AG09319 (cell line): Measurements from ENCODE around the gene ID3.
A peak's percentile ranks its signal among the peaks of the same experiment; 100 is the strongest.
"Not testable (repeated sequence)": the region's sequence is repeated elsewhere in the genome, so short reads cannot be mapped to it uniquely, and the experiment has no call there.

ENCODE experiments used
- DNase-seq: peaks from one replicate; pipeline ENCODE4 v3.0.0-alpha.2; 2010; ENCODE audit warnings: low read depth; ENCODE audit errors: extremely low read depth
- TF ChIP-seq, protein P1 (sequence below): IDR thresholded peaks from 2 replicates; pipeline ENCODE4 v1.5.1; 2011; ENCODE audit warnings: low read depth, mild to moderate bottlenecking, inconsistent platforms, low read length, moderate library complexity

The ID3 gene

GRCh38 chr1:23545851-23546250 is 13.4 kb downstream of the ID3 start:
- TF ChIP-seq, protein P1, sequence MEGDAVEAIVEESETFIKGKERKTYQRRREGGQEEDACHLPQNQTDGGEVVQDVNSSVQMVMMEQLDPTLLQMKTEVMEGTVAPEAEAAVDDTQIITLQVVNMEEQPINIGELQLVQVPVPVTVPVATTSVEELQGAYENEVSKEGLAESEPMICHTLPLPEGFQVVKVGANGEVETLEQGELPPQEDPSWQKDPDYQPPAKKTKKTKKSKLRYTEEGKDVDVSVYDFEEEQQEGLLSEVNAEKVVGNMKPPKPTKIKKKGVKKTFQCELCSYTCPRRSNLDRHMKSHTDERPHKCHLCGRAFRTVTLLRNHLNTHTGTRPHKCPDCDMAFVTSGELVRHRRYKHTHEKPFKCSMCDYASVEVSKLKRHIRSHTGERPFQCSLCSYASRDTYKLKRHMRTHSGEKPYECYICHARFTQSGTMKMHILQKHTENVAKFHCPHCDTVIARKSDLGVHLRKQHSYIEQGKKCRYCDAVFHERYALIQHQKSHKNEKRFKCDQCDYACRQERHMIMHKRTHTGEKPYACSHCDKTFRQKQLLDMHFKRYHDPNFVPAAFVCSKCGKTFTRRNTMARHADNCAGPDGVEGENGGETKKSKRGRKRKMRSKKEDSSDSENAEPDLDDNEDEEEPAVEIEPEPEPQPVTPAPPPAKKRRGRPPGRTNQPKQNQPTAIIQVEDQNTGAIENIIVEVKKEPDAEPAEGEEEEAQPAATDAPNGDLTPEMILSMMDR, result no peak
- DNase-seq, result no peak

GRCh38 chr1:23544444-23545389 is 14.6 kb downstream of the ID3 start:
- no peak for DNase-seq
- TF ChIP-seq, protein P1, result peak; percentile 85

DNA sequence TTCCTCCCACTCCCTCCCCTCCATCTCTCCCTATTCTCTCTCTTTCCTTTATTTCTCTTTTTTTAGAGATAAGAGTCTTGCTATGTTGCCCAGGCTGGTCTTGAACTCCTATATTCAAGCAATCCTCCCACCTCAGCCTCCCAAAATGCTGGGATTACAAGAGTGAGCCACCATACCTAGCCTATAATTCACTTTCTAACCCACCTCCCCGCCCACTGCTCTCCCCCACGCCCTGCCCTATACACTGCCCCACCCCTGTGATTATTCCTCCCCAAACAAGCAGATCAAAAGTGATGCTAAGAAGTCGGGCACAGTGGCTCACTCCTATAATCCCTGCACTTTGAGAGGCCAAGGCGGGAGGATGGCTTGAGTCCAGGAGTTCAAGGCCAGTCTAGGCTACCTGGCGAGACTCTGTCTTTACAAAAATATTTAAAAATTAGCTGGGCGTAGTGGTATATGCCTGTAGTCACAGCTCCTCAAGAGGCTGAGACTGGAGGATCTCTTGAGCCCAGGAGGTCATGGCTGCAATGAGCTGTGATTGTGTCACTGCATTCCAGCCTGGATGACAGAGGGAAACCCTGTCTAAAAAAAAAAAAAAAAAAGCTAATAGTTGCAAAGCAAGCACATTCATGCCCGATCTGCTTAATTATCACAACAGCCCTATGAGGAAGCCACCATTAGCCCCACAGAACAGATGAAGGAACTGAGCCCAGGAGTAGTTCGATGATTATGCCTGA is 15.4 kb downstream of the ID3 start:
- DNase-seq, result no peak
- TF ChIP-seq, protein P1, result no peak

DNA sequence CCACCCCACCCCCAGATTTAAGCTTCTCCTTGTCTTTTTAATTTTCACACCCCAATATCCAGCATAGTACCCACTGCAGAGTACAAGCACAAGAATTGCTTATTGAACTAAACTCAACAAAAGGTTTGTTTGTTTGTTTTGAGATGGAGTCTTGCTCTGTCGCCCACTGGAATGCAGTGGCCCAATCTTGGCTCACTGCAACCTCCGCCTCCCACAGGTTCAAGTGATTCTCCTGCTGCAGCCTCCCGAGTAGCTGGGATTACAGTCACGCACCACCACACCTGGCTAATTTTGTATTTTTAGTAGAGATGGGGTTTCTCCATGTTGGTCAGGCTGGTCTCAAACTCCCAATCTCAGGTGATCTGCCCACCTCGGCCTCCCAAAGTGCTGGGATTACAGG is 16.4 kb downstream of the ID3 start:
- not testable (repeated sequence) for DNase-seq

DNA sequence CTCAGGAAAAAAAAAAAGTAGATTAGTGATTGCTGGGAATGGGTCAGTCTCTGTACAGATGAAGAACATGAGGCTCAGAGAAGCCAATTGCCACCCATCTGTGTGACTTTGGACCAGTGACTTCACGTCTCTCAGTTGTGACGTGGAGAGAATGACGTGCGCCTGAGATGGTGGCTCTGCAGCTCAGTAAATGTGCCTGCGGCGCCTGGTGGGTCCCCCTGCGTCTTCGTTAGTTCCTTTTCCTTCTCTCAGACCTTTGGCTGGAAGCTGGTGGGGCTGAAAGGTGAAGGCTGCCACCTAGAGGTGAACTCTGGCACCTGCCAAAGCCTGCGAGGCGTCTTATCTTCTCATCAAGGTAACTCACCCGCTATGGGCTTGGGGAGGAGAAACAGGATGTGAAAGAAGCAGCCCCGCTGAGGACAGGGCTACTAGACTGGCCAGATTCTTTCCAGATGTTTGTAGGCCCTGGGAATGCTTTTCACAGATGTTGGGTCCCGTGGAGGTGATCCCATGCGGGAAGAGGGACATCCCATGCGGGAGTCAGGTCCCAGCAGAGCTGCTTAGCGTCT is 19.5 kb downstream of the ID3 start:
- peak; percentile 79 for DNase-seq
- TF ChIP-seq, protein P1, result peak; percentile 96

DNA sequence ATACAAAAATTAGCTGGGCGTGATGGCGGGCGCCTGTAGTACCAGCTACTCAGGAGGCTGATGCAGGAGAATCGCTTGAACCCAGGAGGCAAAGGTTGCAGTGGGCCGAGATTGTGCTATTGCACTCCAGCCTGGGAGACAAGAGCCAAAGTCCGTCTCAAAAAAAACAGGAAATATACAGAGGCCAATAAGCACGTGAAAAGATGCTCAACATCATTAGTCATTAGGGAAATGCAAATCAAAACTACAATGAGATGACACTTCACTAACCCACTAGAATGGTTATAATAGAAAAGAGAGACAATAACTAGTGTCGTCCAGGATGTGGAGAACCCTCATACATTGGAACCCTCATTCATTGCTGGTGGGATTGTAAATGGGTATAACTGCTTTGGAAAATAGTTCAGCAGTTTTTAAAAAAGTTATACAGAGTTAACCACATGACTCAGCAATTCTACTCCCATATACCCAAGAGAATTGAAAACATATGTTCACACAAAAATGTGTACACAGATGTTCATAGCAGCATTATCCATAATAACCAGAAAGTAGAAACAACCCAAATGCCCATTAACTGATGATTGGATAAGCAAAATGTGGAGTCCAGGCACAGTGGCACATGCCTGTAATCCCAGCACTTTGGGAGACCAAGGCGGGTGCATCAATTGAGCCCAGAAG is 21.9 kb downstream of the ID3 start:
- TF ChIP-seq, protein P1, result no peak
- DNase-seq, result no peak

DNA sequence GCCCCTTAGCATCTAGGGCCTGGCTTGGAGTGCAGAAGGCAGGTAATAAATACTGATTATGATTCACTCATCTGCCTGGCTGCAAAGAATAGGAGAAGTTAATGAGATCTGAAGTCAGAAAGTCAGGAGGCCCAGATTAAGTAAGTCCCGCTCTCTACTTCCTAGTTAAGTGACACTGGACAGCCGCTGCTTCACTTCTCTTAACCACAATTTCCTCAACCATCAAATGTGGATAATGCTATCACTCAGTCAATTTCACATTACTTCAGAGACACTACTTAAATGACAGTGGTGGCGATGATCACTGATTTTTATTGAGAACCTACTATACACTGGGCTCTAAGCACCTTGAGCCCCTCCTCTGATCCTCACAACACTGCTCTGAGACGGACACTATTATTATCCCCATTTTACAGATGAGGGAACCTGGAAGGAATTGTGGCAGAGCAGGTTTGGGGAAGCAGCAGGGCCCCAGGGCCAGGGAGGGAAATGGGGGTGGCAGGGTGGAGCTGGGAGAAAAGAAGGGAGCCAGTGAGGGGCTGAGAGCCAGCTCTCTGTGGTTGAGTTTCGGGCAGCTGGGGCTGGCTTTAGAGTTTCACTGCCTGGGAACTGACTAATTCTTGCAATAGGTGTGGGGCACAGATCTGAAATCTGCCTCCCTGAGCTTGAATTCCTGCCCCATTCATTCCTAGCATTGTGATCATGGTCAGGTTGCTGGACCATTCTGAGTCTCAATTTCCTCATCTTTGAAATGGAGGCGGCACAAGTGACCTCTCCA is 25.9 kb downstream of the ID3 start:
- no peak for DNase-seq
- TF ChIP-seq, protein P1, result no peak
